ENCODE results near the gene INO80.

INO80 gene

DNA sequence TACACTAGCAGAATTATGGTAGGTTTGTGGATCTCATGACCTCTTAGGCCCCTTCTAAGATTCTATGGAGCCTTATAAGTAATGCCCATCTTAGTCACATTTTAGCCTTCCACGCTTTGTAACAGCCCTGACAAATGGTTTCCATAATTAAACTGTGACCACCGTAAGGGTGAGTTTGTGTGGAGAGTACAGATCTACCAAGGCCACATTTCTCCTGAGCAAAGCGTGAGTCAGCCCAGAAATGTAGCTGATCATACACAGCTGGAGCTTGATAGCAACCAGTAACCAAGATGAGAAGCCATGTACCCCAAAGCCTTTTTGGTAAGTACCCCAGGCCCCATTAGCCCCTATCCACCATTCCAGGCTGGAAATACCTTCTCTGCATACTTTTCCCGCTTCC lies 131.1 kb downstream of the INO80 start:
- 21% methylated on average over 4 of the region's 4 CpGs for WGBS
- H3K27me3 ChIP-seq (ENCODE audit: control insufficient read depth in 1 of 2, insufficient read depth in 1 of 2, low read length in 2 of 2), result no peaks in the 10 kb centered on the region
- H3K9me3 ChIP-seq (ENCODE audit: control insufficient read depth, low read length), result no peaks in the 10 kb centered on the region
- peaks cover 16% of the 10 kb centered on the region for H3K4me1 ChIP-seq (ENCODE audit: control insufficient read depth, insufficient read depth, low read depth, low read length)
- peak; percentile 96 for DNase-seq
- peaks cover 48 to 77% of the 10 kb centered on the region in 2 experiments for H3K36me3 ChIP-seq (ENCODE audit: control insufficient read depth in 1 of 2, insufficient read depth in 2 of 2, low read depth in 1 of 2, low read length in 2 of 2)
- H3K79me1 ChIP-seq (replicated peaks; ENCODE audit: low read length, poor library complexity, severe bottlenecking), result peaks cover 11% of the 10 kb centered on the region
- H3K4ac ChIP-seq (ENCODE audit: low read depth in 1 of 2, low read length in 2 of 2), result peak overlapping the region in 1 of 2 experiments; percentile 83
- no peak overlapping the region for H3K14ac ChIP-seq (ENCODE audit: low read length in 2 of 2)
- H3K23ac ChIP-seq (ENCODE audit: low read length in 2 of 2), result no peak overlapping the region
- H2AK5ac ChIP-seq (ENCODE audit: low read length, severe bottlenecking), result no peak overlapping the region
- H4K91ac ChIP-seq (ENCODE audit: low read length), result peak overlapping the region; percentile 30
- H3K4me2 ChIP-seq (ENCODE audit: low read length, poor library complexity, severe bottlenecking), result no peak overlapping the region
- H2BK15ac ChIP-seq (ENCODE audit: low read depth, poor library complexity, severe bottlenecking), result no peak overlapping the region
- H2AFZ ChIP-seq (ENCODE audit: low read depth, low read length), result no peak overlapping the region
- H3K9ac ChIP-seq (ENCODE audit: low read length), result peak overlapping the region; percentile 82
- peak overlapping the region; percentile 46 to 81 for H3K18ac ChIP-seq (ENCODE audit: low read depth in 1 of 2, low read length in 2 of 2)
- no peak overlapping the region for H2BK5ac ChIP-seq (ENCODE audit: low read depth, low read length, poor library complexity, severe bottlenecking)
- peak overlapping the region; percentile 18 for H3K27ac ChIP-seq (ENCODE audit: low read length, poor library complexity, severe bottlenecking)
- H2BK120ac ChIP-seq (ENCODE audit: low read depth, low read length), result peak overlapping the region; percentile 54
- H3K4me3 ChIP-seq (ENCODE audit: insufficient read depth in 1 of 2, low read depth in 1 of 2, low read length in 2 of 2), result peak overlapping the region in 1 of 2 experiments; percentile 52
- H4K8ac ChIP-seq (ENCODE audit: low read length), result no peak overlapping the region
- H2BK12ac ChIP-seq (ENCODE audit: low read length in 2 of 2), result peak overlapping the region; percentile 38 to 85

DNA sequence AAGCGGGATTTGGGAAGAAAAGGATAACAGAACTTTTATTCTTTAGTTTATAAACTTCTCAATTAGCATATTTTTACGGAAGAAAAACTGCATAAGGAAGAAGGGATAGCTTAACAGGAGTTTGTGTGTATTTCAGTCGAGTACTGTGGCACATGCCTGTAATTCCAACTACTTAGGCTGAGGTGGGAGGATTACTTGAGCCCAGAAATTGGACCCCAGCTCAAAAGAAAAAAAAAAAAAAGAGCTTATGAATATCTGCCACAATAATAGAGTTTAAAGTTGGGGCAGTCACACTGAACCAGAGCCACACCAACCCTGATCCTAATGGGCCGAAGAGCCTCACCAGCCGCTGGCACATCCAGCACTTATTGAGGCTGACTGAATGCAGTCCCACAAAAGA lies 131.7 kb downstream of the INO80 start:
- H3K4me3 ChIP-seq (ENCODE audit: insufficient read depth in 1 of 2, low read depth in 1 of 2, low read length in 2 of 2), result no peak overlapping the region
- H4K8ac ChIP-seq (ENCODE audit: low read length), result peak overlapping the region; percentile 49
- H3K36me3 ChIP-seq (ENCODE audit: control insufficient read depth in 1 of 2, insufficient read depth in 2 of 2, low read depth in 1 of 2, low read length in 2 of 2), result peaks cover 54 to 82% of the 10 kb centered on the region in 2 experiments
- H3K14ac ChIP-seq (ENCODE audit: low read length in 2 of 2), result no peak overlapping the region
- H3K9me3 ChIP-seq (ENCODE audit: control insufficient read depth, low read length), result no peaks in the 10 kb centered on the region
- H3K18ac ChIP-seq (ENCODE audit: low read depth in 1 of 2, low read length in 2 of 2), result no peak overlapping the region
- no peak overlapping the region for H3K4ac ChIP-seq (ENCODE audit: low read depth in 1 of 2, low read length in 2 of 2)
- peak overlapping the region; percentile 82 for H3K9ac ChIP-seq (ENCODE audit: low read length)
- H3K79me1 ChIP-seq (replicated peaks; ENCODE audit: low read length, poor library complexity, severe bottlenecking), result peaks cover 12% of the 10 kb centered on the region
- no peak overlapping the region for H2BK5ac ChIP-seq (ENCODE audit: low read depth, low read length, poor library complexity, severe bottlenecking)
- H3K4me2 ChIP-seq (ENCODE audit: low read length, poor library complexity, severe bottlenecking), result no peak overlapping the region
- no peak overlapping the region for H2BK120ac ChIP-seq (ENCODE audit: low read depth, low read length)
- no peak for DNase-seq
- no peak overlapping the region for H2AK5ac ChIP-seq (ENCODE audit: low read length, severe bottlenecking)
- H4K91ac ChIP-seq (ENCODE audit: low read length), result no peak overlapping the region
- H3K27ac ChIP-seq (ENCODE audit: low read length, poor library complexity, severe bottlenecking), result no peak overlapping the region
- H2BK15ac ChIP-seq (ENCODE audit: low read depth, poor library complexity, severe bottlenecking), result peak overlapping the region; percentile 80
- no peaks in the 10 kb centered on the region for H3K27me3 ChIP-seq (ENCODE audit: control insufficient read depth in 1 of 2, insufficient read depth in 1 of 2, low read length in 2 of 2)
- H3K4me1 ChIP-seq (ENCODE audit: control insufficient read depth, insufficient read depth, low read depth, low read length), result peaks cover 16% of the 10 kb centered on the region
- 78% methylated on average over 3 of the region's 5 CpGs for WGBS
- H2AFZ ChIP-seq (ENCODE audit: low read depth, low read length), result no peak overlapping the region
- peak overlapping the region in 1 of 2 experiments; percentile 27 for H2BK12ac ChIP-seq (ENCODE audit: low read length in 2 of 2)
- no peak overlapping the region for H3K23ac ChIP-seq (ENCODE audit: low read length in 2 of 2)

DNA sequence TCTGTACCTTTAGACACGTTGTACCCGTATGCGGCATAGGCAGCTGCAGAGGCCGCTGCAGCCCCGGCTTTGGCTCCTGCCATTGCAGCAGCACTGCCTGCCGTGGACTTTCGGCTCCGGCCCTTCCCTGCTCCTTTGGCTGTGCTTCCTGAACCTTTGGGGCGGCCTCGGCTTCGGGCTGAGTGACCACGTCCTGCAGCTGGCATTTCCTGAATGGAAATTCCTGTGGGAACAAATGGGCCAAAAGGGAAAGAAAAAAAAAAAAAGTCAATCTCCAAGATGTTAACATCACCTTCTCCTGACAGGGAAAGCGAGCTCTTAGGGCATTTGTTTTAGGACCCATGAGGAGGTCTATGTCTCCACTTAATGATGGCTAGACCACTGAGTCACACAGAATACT lies 133.2 kb downstream of the INO80 start:
- H3K18ac ChIP-seq (ENCODE audit: low read depth in 1 of 2, low read length in 2 of 2), result peak overlapping the region; percentile 77
- no peak overlapping the region for H2BK12ac ChIP-seq (ENCODE audit: low read length in 2 of 2)
- H4K8ac ChIP-seq (ENCODE audit: low read length), result peak overlapping the region; percentile 87
- WGBS, result 10% methylated on average over 13 of the region's 13 CpGs
- H3K4me3 ChIP-seq (ENCODE audit: insufficient read depth in 1 of 2, low read depth in 1 of 2, low read length in 2 of 2), result no peak overlapping the region
- H2BK15ac ChIP-seq (ENCODE audit: low read depth, poor library complexity, severe bottlenecking), result no peak overlapping the region
- no peak overlapping the region for H3K4me2 ChIP-seq (ENCODE audit: low read length, poor library complexity, severe bottlenecking)
- peak overlapping the region; percentile 6 to 27 for H3K4ac ChIP-seq (ENCODE audit: low read depth in 1 of 2, low read length in 2 of 2)
- peak overlapping the region; percentile 81 for H3K27ac ChIP-seq (ENCODE audit: low read length, poor library complexity, severe bottlenecking)
- H3K36me3 ChIP-seq (ENCODE audit: control insufficient read depth in 1 of 2, insufficient read depth in 2 of 2, low read depth in 1 of 2, low read length in 2 of 2), result peaks cover 67 to 88% of the 10 kb centered on the region in 2 experiments
- H3K9ac ChIP-seq (ENCODE audit: low read length), result no peak overlapping the region
- no peak overlapping the region for H2AFZ ChIP-seq (ENCODE audit: low read depth, low read length)
- H2BK5ac ChIP-seq (ENCODE audit: low read depth, low read length, poor library complexity, severe bottlenecking), result no peak overlapping the region
- H3K9me3 ChIP-seq (ENCODE audit: control insufficient read depth, low read length), result no peaks in the 10 kb centered on the region
- H2AK5ac ChIP-seq (ENCODE audit: low read length, severe bottlenecking), result no peak overlapping the region
- peak; percentile 95 for DNase-seq
- peak overlapping the region; percentile 64 for H2BK120ac ChIP-seq (ENCODE audit: low read depth, low read length)
- no peak overlapping the region for H3K14ac ChIP-seq (ENCODE audit: low read length in 2 of 2)
- H3K27me3 ChIP-seq (ENCODE audit: control insufficient read depth in 1 of 2, insufficient read depth in 1 of 2, low read length in 2 of 2), result no peaks in the 10 kb centered on the region
- peaks cover 16% of the 10 kb centered on the region for H3K4me1 ChIP-seq (ENCODE audit: control insufficient read depth, insufficient read depth, low read depth, low read length)
- H4K91ac ChIP-seq (ENCODE audit: low read length), result peak overlapping the region; percentile 87
- peaks cover 13% of the 10 kb centered on the region for H3K79me1 ChIP-seq (replicated peaks; ENCODE audit: low read length, poor library complexity, severe bottlenecking)
- no peak overlapping the region for H3K23ac ChIP-seq (ENCODE audit: low read length in 2 of 2)

GRCh38 chr15:40981186-40981585 lies 134.9 kb downstream of the INO80 start:
- peaks cover 16% of the 10 kb centered on the region for H3K4me1 ChIP-seq (ENCODE audit: control insufficient read depth, insufficient read depth, low read depth, low read length)
- no peak overlapping the region for H3K27ac ChIP-seq (ENCODE audit: low read length, poor library complexity, severe bottlenecking)
- H3K9ac ChIP-seq (ENCODE audit: low read length), result no peak overlapping the region
- H3K27me3 ChIP-seq (ENCODE audit: control insufficient read depth in 1 of 2, insufficient read depth in 1 of 2, low read length in 2 of 2), result no peaks in the 10 kb centered on the region
- H2BK12ac ChIP-seq (ENCODE audit: low read length in 2 of 2), result peak overlapping the region in 1 of 2 experiments; percentile 52
- H3K4me2 ChIP-seq (ENCODE audit: low read length, poor library complexity, severe bottlenecking), result no peak overlapping the region
- H2BK5ac ChIP-seq (ENCODE audit: low read depth, low read length, poor library complexity, severe bottlenecking), result no peak overlapping the region
- no peak overlapping the region for H4K8ac ChIP-seq (ENCODE audit: low read length)
- WGBS, result 100% methylated on average over 1 of the region's 3 CpGs
- no peak for DNase-seq
- H3K14ac ChIP-seq (ENCODE audit: low read length in 2 of 2), result no peak overlapping the region
- H3K4me3 ChIP-seq (ENCODE audit: insufficient read depth in 1 of 2, low read depth in 1 of 2, low read length in 2 of 2), result no peak overlapping the region
- no peak overlapping the region for H2BK15ac ChIP-seq (ENCODE audit: low read depth, poor library complexity, severe bottlenecking)
- peaks cover 12% of the 10 kb centered on the region for H3K79me1 ChIP-seq (replicated peaks; ENCODE audit: low read length, poor library complexity, severe bottlenecking)
- H2AK5ac ChIP-seq (ENCODE audit: low read length, severe bottlenecking), result no peak overlapping the region
- no peaks in the 10 kb centered on the region for H3K9me3 ChIP-seq (ENCODE audit: control insufficient read depth, low read length)
- no peak overlapping the region for H3K18ac ChIP-seq (ENCODE audit: low read depth in 1 of 2, low read length in 2 of 2)
- no peak overlapping the region for H2BK120ac ChIP-seq (ENCODE audit: low read depth, low read length)
- no peak overlapping the region for H3K4ac ChIP-seq (ENCODE audit: low read depth in 1 of 2, low read length in 2 of 2)
- H4K91ac ChIP-seq (ENCODE audit: low read length), result no peak overlapping the region
- peaks cover 69 to 89% of the 10 kb centered on the region in 2 experiments for H3K36me3 ChIP-seq (ENCODE audit: control insufficient read depth in 1 of 2, insufficient read depth in 2 of 2, low read depth in 1 of 2, low read length in 2 of 2)
- H2AFZ ChIP-seq (ENCODE audit: low read depth, low read length), result no peak overlapping the region
- H3K23ac ChIP-seq (ENCODE audit: low read length in 2 of 2), result no peak overlapping the region
